HL-60 (cell line): Measurements from ENCODE around the gene CABP2.

Experiments used
- GABPA ChIP-seq: IDR thresholded peaks from 2 replicates; pipeline ENCODE4 v1.6.1; 2012; ENCODE audit warnings: low read depth
- POLR2AphosphoS5 ChIP-seq: IDR thresholded peaks from 2 replicates; pipeline ENCODE4 v1.6.1; 2012; ENCODE audit warnings: low read depth
- SPI1 ChIP-seq: IDR thresholded peaks from 2 replicates; pipeline ENCODE4 v1.6.1; 2012; ENCODE audit warnings: low read depth, mild to moderate bottlenecking, borderline replicate concordance
- TF ChIP-seq, protein P1 (sequence below): IDR thresholded peaks from one replicate; pipeline ENCODE4 v1.5.1; 2011; ENCODE audit warnings: low read length, control low read depth, inconsistent platforms; ENCODE audit not compliant: insufficient read depth
- TF ChIP-seq, protein P2 (sequence below): IDR thresholded peaks from 2 replicates; pipeline ENCODE4 v1.6.1; 2012; ENCODE audit warnings: low read depth; ENCODE audit not compliant: insufficient replicate concordance

DNA sequence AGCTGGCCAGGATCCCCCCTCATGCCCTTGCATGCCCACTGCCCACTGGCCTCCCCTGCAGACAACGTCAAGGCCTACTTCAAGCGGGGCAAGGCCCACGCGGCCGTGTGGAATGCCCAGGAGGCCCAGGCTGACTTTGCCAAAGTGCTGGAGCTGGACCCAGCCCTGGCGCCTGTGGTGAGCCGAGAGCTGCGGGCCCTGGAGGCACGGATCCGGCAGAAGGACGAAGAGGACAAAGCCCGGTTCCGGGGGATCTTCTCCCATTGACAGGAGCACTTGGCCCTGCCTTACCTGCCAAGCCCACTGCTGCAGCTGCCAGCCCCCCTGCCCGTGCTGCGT, 32.5 kb downstream of the CABP2 start:
- TF ChIP-seq POLR2AphosphoS5, result no peak
- TF ChIP-seq, protein P1, sequence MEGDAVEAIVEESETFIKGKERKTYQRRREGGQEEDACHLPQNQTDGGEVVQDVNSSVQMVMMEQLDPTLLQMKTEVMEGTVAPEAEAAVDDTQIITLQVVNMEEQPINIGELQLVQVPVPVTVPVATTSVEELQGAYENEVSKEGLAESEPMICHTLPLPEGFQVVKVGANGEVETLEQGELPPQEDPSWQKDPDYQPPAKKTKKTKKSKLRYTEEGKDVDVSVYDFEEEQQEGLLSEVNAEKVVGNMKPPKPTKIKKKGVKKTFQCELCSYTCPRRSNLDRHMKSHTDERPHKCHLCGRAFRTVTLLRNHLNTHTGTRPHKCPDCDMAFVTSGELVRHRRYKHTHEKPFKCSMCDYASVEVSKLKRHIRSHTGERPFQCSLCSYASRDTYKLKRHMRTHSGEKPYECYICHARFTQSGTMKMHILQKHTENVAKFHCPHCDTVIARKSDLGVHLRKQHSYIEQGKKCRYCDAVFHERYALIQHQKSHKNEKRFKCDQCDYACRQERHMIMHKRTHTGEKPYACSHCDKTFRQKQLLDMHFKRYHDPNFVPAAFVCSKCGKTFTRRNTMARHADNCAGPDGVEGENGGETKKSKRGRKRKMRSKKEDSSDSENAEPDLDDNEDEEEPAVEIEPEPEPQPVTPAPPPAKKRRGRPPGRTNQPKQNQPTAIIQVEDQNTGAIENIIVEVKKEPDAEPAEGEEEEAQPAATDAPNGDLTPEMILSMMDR, result no peak
- TF ChIP-seq, protein P2, sequence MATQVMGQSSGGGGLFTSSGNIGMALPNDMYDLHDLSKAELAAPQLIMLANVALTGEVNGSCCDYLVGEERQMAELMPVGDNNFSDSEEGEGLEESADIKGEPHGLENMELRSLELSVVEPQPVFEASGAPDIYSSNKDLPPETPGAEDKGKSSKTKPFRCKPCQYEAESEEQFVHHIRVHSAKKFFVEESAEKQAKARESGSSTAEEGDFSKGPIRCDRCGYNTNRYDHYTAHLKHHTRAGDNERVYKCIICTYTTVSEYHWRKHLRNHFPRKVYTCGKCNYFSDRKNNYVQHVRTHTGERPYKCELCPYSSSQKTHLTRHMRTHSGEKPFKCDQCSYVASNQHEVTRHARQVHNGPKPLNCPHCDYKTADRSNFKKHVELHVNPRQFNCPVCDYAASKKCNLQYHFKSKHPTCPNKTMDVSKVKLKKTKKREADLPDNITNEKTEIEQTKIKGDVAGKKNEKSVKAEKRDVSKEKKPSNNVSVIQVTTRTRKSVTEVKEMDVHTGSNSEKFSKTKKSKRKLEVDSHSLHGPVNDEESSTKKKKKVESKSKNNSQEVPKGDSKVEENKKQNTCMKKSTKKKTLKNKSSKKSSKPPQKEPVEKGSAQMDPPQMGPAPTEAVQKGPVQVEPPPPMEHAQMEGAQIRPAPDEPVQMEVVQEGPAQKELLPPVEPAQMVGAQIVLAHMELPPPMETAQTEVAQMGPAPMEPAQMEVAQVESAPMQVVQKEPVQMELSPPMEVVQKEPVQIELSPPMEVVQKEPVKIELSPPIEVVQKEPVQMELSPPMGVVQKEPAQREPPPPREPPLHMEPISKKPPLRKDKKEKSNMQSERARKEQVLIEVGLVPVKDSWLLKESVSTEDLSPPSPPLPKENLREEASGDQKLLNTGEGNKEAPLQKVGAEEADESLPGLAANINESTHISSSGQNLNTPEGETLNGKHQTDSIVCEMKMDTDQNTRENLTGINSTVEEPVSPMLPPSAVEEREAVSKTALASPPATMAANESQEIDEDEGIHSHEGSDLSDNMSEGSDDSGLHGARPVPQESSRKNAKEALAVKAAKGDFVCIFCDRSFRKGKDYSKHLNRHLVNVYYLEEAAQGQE, result no peak
- no peak for TF ChIP-seq GABPA
- TF ChIP-seq SPI1, result no peak
